Calu3 (cell line): ENCODE results near the gene PRELID2. TPM values are rescaled to one million over a fixed set of nuclear protein-coding genes. Genes with fewer than 3 reads are reported as not detected.

Experiments used
- BruUV-seq: library from RNA; stranded (reverse); fragments of 400-500 nt; replicated peaks from 2 replicates; lab custom pipeline; 2021; lab: Mats Ljungman, UMichigan
- CTCF ChIA-PET: fragments of 300-600 bp; sonication (Branson Sonifier 250); formaldehyde crosslinking; loops from one replicate; lab custom pipeline; 2022; ENCODE audit warnings: antibody characterized with exemption; lab: Charles Lee
- DNase-seq: peaks from one replicate; pipeline ENCODE4 v3.0.0; 2022
- H3K27ac Mint-ChIP-seq: one replicate; pipeline ENCODE4 v1.8.0; 2022; ENCODE audit warnings: mixed read lengths; ENCODE audit not compliant: unreplicated experiment
- H3K27me3 Mint-ChIP-seq: one replicate; pipeline ENCODE4 v1.8.0; 2022; ENCODE audit warnings: mixed read lengths; ENCODE audit not compliant: unreplicated experiment
- H3K36me3 Mint-ChIP-seq: one replicate; pipeline ENCODE4 v1.8.0; 2022; ENCODE audit warnings: mild to moderate bottlenecking, moderate library complexity, mixed read lengths; ENCODE audit not compliant: insufficient read depth, unreplicated experiment
- H3K4me1 Mint-ChIP-seq: one replicate; pipeline ENCODE4 v1.8.0; 2022; ENCODE audit warnings: mild to moderate bottlenecking, low read depth, mixed read lengths; ENCODE audit not compliant: unreplicated experiment
- H3K4me3 Mint-ChIP-seq: one replicate; pipeline ENCODE4 v1.8.0; 2022; ENCODE audit warnings: mild to moderate bottlenecking, low read depth, moderate library complexity, mixed read lengths; ENCODE audit not compliant: unreplicated experiment
- H3K9me3 Mint-ChIP-seq: one replicate; pipeline ENCODE4 v1.8.0; 2022; ENCODE audit warnings: low read depth, mixed read lengths; ENCODE audit not compliant: unreplicated experiment
- intact Hi-C: fragments of 100-400 bp; cut with micrococcal nuclease; formaldehyde crosslinking; loops from one replicate; pipeline ENCODE4 v1.10.0; 2022; ENCODE audit not compliant: unreplicated experiment
- total RNA-seq: library from RNA; stranded (reverse); gene quantifications from 2 replicates; pipeline ENCODE4 v1.2.3, GENCODE V29; 2022
- TF ChIP-seq, protein P1 (sequence below): fragments of 200-600 bp; IDR thresholded peaks from one replicate; pipeline ENCODE4 v1.8.0; 2022; ENCODE audit warnings: antibody characterized with exemption; ENCODE audit not compliant: unreplicated experiment

PRELID2 gene
- total RNA-seq, 1 experiment from 2014 or later, result 33.4 TPM

- Mint-ChIP-seq H3K4me3 (no peak overlapping the region), H3K4me1 (peaks cover 9% of the 10 kb centered on the region), H3K27me3 (no peaks in the 10 kb centered on the region), H3K36me3 (no peaks in the 10 kb centered on the region), H3K27ac (no peak overlapping the region), H3K9me3 (peaks cover 2% of the 10 kb centered on the region)
- CTCF ChIA-PET, result interaction anchor here (1.3 kb wide), 1 partner anchor 17 kb away, joined by 3 read pairs; no protein-coding TSS in a partner anchor
- DNase-seq, result no peak
- no TSS peak for BruUV-seq
- intact Hi-C loops, result no loop called here
- TF ChIP-seq, protein P1, sequence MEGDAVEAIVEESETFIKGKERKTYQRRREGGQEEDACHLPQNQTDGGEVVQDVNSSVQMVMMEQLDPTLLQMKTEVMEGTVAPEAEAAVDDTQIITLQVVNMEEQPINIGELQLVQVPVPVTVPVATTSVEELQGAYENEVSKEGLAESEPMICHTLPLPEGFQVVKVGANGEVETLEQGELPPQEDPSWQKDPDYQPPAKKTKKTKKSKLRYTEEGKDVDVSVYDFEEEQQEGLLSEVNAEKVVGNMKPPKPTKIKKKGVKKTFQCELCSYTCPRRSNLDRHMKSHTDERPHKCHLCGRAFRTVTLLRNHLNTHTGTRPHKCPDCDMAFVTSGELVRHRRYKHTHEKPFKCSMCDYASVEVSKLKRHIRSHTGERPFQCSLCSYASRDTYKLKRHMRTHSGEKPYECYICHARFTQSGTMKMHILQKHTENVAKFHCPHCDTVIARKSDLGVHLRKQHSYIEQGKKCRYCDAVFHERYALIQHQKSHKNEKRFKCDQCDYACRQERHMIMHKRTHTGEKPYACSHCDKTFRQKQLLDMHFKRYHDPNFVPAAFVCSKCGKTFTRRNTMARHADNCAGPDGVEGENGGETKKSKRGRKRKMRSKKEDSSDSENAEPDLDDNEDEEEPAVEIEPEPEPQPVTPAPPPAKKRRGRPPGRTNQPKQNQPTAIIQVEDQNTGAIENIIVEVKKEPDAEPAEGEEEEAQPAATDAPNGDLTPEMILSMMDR, result no peak
Observed at GRCh38 chr5:145847499-145848497, 12.7 kb upstream of the PRELID2 start.

DNA sequence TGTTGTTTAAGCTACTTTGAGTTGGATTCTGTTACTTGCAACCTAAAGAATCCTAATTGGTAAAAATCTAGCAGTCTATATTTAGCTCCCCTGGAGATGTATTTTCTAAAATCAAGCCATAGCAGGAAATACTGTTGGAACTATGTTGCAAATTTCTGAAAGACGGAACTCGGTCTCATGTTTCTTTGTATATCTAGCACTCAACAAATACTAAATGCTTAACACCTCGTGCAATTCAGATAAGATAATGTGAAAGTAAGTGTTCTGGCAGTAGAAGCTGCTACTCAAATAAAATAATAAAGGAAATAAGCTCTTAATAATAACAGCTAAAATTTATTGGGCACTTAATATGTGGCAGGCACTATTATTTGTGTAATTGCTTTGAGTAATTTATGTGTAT lies 10.9 kb upstream of the PRELID2 start:
- peaks cover 3% of the 10 kb centered on the region for H3K9me3 Mint-ChIP-seq
- CTCF ChIA-PET, result interaction anchor here (1.0 to 1.3 kb wide), 3 partner anchors 8 to 16 kb away, joined by 3 read pairs; no protein-coding TSS in a partner anchor
- TF ChIP-seq, protein P1, result no peak
- no peak overlapping the region for H3K4me3 Mint-ChIP-seq
- H3K27ac Mint-ChIP-seq, result no peak overlapping the region
- intact Hi-C loops, result no loop called here
- peaks cover under 1% of the 10 kb centered on the region for H3K4me1 Mint-ChIP-seq
- DNase-seq, result no peak
- H3K27me3 Mint-ChIP-seq, result no peaks in the 10 kb centered on the region
- H3K36me3 Mint-ChIP-seq, result no peaks in the 10 kb centered on the region
- no TSS peak for BruUV-seq

DNA sequence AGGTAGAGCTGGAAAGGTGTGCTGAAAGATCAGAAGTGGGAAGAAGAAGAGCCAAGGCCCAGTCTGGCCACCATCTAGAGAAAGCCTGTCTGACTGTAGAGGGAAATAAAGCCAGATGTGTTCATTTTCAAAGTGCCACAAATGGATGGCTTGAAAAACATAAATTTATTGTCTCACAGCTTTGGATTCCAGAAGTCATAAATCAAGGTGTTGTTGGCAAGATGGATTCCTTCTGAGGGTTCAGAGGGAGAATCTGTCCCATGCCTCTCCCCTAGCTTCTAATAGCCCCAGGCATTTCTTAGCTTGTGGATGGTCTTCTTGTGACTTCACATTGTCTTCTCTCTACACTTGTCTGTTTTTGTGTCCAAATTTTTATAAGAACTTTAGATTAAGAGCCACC lies 6.2 kb upstream of the PRELID2 start:
- Mint-ChIP-seq H3K27me3 (no peaks in the 10 kb centered on the region), H3K27ac (no peak overlapping the region), H3K4me1 (peaks cover 31% of the 10 kb centered on the region), H3K36me3 (no peaks in the 10 kb centered on the region), H3K9me3 (peaks cover 2% of the 10 kb centered on the region), H3K4me3 (no peak overlapping the region)
- BruUV-seq, result no TSS peak
- CTCF ChIA-PET, result no interaction called here
- TF ChIP-seq, protein P1, result no peak
- no peak for DNase-seq
- intact Hi-C loops, result no loop called here

DNA sequence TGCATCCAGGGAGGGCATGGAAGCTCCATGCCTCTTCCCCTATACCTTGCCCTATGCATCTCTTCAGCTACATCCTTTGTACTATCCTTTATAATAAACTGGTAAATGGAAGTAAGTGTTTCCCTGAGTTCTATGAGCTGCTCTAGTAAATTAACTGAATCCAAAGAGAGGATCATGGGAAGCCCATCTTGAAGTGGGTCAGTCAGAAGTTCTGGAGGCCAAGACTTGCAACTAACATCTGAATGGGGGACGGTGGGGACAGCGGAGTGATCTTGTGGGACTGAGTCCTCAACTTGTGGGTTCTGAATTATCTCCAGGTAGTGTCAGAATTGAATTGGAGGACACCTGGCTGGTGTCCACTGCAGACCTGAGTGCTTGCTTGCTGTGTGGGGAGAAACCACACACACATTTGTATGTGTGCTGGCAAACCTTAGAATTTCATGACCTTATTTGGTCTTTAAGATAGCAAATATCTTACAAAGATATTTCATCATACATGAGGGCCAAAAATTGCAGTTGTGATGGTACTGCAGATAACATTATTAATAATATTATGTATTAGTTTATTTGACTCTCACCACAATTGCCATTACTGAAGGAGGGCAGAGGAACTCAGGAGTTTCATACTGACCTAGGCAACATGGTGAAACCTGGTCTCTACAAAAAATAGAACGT lies 5.5 kb upstream of the PRELID2 start:
- TF ChIP-seq, protein P1, result no peak
- Mint-ChIP-seq H3K9me3 (peaks cover 2% of the 10 kb centered on the region), H3K27me3 (no peaks in the 10 kb centered on the region), H3K4me3 (no peak overlapping the region), H3K27ac (no peak overlapping the region), H3K36me3 (peaks cover 2% of the 10 kb centered on the region), H3K4me1 (peaks cover 38% of the 10 kb centered on the region)
- intact Hi-C loops, result no loop called here
- no TSS peak for BruUV-seq
- CTCF ChIA-PET, result no interaction called here
- no peak for DNase-seq
